Measurements from ENCODE around the gene STAB1. TPM values are rescaled to one million over a fixed set of nuclear protein-coding genes. Genes with fewer than 3 reads are reported as not detected.

The STAB1 gene
- total and polyA plus RNA-seq, 2 of the 13 experiments (the other 11 are each of a cell fraction or from before 2014, with no cell fraction given): 0.09 to 0.34 TPM

DNA sequence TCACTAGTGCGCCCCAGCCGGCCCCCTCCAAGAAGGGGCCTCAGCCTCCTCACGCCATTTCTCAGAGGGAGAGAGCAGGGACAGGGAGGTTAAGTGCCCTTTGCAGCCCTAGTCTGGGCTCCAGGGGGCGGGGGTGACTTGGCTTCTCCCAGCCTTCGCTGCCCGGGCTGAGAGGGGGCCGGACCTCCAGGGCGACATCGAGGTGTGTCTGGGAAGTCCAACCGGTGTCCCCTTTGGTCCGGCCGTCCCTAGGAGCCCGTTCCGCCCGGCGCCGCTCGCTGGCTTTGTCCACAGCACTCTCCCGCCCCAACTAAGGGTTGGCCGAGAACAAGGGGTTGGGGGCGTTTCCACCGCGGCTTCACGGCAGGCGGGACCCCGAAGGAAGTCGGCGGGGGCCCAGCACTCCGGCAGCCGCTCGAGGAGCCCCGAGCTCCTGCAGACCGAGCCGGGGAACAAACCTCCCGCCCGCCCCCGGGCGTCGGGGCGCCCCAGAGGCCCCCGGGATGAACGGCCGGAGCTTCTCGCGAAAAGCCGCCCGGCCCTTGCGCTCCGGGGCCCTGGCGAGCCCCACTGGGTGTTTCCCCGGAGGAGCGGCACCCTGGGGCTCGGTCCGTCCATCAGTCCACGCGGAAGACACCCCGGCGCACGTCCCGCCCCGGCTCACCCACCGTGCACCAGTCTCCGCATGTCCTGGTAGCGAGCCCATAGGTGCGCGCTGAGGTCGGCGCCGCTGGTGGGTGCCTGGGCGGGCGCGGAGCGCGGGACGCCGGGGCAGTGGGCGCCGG, 37.9 kb downstream of the STAB1 start (continued):
- TF ChIP-seq ZNF563 (CRISPR knock-in tag; IDR thresholded peaks at IDR 0.05) (peak; percentile 67; the same call in 1 of the 2 replicates), SALL1 (CRISPR knock-in tag; IDR thresholded peaks at IDR 0.05) (0 out of 2 replicates have a peak, but pooled peaks have one; percentile 18), ZNF678 (CRISPR knock-in tag; IDR thresholded peaks at IDR 0.05) (no peak), MTA1 (CRISPR knock-in tag; IDR thresholded peaks at IDR 0.05; ENCODE audit: borderline replicate concordance) (peak; percentile 55; the same call in 1 of the 2 replicates), RBFOX2 (IDR thresholded peaks at IDR 0.05; ENCODE audit: low read depth, low read length) (peak; percentile 75), GATAD1 (CRISPR knock-in tag; IDR thresholded peaks at IDR 0.05) (no peak), ZNF556 (CRISPR knock-in tag; IDR thresholded peaks at IDR 0.05; ENCODE audit: borderline replicate concordance) (no peak), KDM5B (CRISPR knock-in tag; IDR thresholded peaks at IDR 0.05; ENCODE audit: borderline replicate concordance) (peak; percentile 46; the same call in 1 of the 2 replicates), ATF1 (CRISPR knock-in tag; IDR thresholded peaks at IDR 0.05) (no peak), HDAC1 (CRISPR knock-in tag; IDR thresholded peaks at IDR 0.05) (0 out of 2 replicates have a peak, but pooled peaks have one; percentile 47), TGIF2 (CRISPR knock-in tag; IDR thresholded peaks at IDR 0.05) (no peak), SYNCRIP (IDR thresholded peaks at IDR 0.05; ENCODE audit: insufficient read depth, low read depth, low read length) (no peak), ZNF3 (CRISPR knock-in tag; IDR thresholded peaks at IDR 0.05) (no peak), MXD4 (CRISPR knock-in tag; IDR thresholded peaks at IDR 0.05) (no peak), ZNF564 (CRISPR knock-in tag; IDR thresholded peaks at IDR 0.05) (peak; percentile 44; the same call in 1 of the 2 replicates), ZNF234 (CRISPR knock-in tag; conservative IDR thresholded peaks at IDR 0.05) (0 out of 2 replicates have a peak, but pooled peaks have one; percentile 61)
- TF ChIP-seq, protein P1, sequence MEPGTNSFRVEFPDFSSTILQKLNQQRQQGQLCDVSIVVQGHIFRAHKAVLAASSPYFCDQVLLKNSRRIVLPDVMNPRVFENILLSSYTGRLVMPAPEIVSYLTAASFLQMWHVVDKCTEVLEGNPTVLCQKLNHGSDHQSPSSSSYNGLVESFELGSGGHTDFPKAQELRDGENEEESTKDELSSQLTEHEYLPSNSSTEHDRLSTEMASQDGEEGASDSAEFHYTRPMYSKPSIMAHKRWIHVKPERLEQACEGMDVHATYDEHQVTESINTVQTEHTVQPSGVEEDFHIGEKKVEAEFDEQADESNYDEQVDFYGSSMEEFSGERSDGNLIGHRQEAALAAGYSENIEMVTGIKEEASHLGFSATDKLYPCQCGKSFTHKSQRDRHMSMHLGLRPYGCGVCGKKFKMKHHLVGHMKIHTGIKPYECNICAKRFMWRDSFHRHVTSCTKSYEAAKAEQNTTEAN (CRISPR knock-in tag; conservative IDR thresholded peaks at IDR 0.05): no peak
- TF ChIP-seq, protein P2, sequence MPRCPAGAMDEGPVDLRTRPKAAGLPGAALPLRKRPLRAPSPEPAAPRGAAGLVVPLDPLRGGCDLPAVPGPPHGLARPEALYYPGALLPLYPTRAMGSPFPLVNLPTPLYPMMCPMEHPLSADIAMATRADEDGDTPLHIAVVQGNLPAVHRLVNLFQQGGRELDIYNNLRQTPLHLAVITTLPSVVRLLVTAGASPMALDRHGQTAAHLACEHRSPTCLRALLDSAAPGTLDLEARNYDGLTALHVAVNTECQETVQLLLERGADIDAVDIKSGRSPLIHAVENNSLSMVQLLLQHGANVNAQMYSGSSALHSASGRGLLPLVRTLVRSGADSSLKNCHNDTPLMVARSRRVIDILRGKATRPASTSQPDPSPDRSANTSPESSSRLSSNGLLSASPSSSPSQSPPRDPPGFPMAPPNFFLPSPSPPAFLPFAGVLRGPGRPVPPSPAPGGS (CRISPR knock-in tag; IDR thresholded peaks at IDR 0.05): no peak; the same call in 1 of the 2 replicates
- TF ChIP-seq, protein P3, sequence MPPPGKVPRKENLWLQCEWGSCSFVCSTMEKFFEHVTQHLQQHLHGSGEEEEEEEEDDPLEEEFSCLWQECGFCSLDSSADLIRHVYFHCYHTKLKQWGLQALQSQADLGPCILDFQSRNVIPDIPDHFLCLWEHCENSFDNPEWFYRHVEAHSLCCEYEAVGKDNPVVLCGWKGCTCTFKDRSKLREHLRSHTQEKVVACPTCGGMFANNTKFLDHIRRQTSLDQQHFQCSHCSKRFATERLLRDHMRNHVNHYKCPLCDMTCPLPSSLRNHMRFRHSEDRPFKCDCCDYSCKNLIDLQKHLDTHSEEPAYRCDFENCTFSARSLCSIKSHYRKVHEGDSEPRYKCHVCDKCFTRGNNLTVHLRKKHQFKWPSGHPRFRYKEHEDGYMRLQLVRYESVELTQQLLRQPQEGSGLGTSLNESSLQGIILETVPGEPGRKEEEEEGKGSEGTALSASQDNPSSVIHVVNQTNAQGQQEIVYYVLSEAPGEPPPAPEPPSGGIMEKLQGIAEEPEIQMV (CRISPR knock-in tag; IDR thresholded peaks at IDR 0.05; ENCODE audit: low read depth): peak; percentile 49; the same call in 1 of the 2 replicates
- TF ChIP-seq, protein P4, sequence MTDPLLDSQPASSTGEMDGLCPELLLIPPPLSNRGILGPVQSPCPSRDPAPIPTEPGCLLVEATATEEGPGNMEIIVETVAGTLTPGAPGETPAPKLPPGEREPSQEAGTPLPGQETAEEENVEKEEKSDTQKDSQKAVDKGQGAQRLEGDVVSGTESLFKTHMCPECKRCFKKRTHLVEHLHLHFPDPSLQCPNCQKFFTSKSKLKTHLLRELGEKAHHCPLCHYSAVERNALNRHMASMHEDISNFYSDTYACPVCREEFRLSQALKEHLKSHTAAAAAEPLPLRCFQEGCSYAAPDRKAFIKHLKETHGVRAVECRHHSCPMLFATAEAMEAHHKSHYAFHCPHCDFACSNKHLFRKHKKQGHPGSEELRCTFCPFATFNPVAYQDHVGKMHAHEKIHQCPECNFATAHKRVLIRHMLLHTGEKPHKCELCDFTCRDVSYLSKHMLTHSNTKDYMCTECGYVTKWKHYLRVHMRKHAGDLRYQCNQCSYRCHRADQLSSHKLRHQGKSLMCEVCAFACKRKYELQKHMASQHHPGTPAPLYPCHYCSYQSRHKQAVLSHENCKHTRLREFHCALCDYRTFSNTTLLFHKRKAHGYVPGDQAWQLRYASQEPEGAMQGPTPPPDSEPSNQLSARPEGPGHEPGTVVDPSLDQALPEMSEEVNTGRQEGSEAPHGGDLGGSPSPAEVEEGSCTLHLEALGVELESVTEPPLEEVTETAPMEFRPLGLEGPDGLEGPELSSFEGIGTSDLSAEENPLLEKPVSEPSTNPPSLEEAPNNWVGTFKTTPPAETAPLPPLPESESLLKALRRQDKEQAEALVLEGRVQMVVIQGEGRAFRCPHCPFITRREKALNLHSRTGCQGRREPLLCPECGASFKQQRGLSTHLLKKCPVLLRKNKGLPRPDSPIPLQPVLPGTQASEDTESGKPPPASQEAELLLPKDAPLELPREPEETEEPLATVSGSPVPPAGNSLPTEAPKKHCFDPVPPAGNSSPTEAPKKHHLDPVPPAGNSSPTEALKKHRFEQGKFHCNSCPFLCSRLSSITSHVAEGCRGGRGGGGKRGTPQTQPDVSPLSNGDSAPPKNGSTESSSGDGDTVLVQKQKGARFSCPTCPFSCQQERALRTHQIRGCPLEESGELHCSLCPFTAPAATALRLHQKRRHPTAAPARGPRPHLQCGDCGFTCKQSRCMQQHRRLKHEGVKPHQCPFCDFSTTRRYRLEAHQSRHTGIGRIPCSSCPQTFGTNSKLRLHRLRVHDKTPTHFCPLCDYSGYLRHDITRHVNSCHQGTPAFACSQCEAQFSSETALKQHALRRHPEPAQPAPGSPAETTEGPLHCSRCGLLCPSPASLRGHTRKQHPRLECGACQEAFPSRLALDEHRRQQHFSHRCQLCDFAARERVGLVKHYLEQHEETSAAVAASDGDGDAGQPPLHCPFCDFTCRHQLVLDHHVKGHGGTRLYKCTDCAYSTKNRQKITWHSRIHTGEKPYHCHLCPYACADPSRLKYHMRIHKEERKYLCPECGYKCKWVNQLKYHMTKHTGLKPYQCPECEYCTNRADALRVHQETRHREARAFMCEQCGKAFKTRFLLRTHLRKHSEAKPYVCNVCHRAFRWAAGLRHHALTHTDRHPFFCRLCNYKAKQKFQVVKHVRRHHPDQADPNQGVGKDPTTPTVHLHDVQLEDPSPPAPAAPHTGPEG (CRISPR knock-in tag; IDR thresholded peaks at IDR 0.05): no peak

Data from HepG2 (cell line).